Measurements from ENCODE around the gene CAMTA1. TPM values are rescaled to one million over a fixed set of nuclear protein-coding genes. Genes with fewer than 3 reads are reported as not detected.
A peak's percentile ranks its signal among the peaks of the same experiment; 100 is the strongest.

The CAMTA1 gene
- total RNA-seq, 4 donors from 2014 or later: 45.3 to 68.9 (median 62.0) TPM

GRCh38 chr1:7645751-7646048 is 860.4 kb downstream of the CAMTA1 start:
- ATAC-seq (ENCODE audit: low FRiP score) (no peak), DNase-seq (ENCODE audit: low spot score) (no peak)
- TF ChIP-seq CTCF (IDR thresholded peaks at IDR 0.05): no peak

GRCh38 chr1:7646164-7646563 is 860.9 kb downstream of the CAMTA1 start:
- ATAC-seq (ENCODE audit: low FRiP score): no peak

GRCh38 chr1:7646981-7647901 is 862.0 kb downstream of the CAMTA1 start:
- peak; percentile 21 for ATAC-seq (ENCODE audit: low FRiP score)
- peak in 1 of 3 donors; percentile 76 for TF ChIP-seq CTCF (IDR thresholded peaks at IDR 0.05)
- peak; percentile 54 for DNase-seq (ENCODE audit: low spot score)

More at GRCh38 chr1:7646164-7646563, 860.9 kb downstream of the CAMTA1 start:
- DNase-seq (ENCODE audit: low spot score): no peak
- no peak for TF ChIP-seq CTCF (IDR thresholded peaks at IDR 0.05)

- DNase-seq (ENCODE audit: low spot score) (no peak), ATAC-seq (ENCODE audit: low FRiP score) (no peak)
- TF ChIP-seq CTCF (IDR thresholded peaks at IDR 0.05): no peak
These were observed 863.6 kb downstream of the CAMTA1 start for GRCh38 chr1:7648761-7649384.

- ATAC-seq (ENCODE audit: low FRiP score) (no peak), DNase-seq (ENCODE audit: low spot score) (no peak)
- TF ChIP-seq CTCF (IDR thresholded peaks at IDR 0.05): no peak
These were observed 865.5 kb downstream of the CAMTA1 start for GRCh38 chr1:7650801-7651200.

- ATAC-seq (ENCODE audit: low FRiP score) (no peak), DNase-seq (ENCODE audit: low spot score) (no peak)
- TF ChIP-seq CTCF (IDR thresholded peaks at IDR 0.05): no peak
These were observed 865.9 kb downstream of the CAMTA1 start for GRCh38 chr1:7651203-7651602.

Measured in omental fat pad (tissue), 4 donors.